ENCODE results near the gene TGFBI.

DNA sequence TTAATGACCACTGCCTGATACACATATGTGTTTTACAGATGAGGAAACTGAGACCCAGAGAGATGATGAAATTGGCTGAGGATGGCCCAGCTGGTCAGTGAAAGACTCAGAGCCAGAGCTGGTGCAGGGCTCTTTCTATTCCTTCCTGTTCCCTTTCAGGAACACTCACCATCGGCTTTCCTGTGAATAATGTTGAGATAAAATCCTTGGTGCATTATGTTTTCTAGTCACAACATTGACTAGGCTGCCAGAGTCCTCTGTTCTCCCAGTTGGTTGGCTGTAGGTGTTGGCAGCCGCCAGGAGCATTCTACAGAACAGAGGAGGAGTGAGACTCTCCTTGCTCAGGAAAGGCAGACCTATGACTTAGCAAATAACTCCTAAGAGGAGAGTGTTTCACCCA, 14.8 kb downstream of the TGFBI start:
- TF ChIP-seq, protein P1, sequence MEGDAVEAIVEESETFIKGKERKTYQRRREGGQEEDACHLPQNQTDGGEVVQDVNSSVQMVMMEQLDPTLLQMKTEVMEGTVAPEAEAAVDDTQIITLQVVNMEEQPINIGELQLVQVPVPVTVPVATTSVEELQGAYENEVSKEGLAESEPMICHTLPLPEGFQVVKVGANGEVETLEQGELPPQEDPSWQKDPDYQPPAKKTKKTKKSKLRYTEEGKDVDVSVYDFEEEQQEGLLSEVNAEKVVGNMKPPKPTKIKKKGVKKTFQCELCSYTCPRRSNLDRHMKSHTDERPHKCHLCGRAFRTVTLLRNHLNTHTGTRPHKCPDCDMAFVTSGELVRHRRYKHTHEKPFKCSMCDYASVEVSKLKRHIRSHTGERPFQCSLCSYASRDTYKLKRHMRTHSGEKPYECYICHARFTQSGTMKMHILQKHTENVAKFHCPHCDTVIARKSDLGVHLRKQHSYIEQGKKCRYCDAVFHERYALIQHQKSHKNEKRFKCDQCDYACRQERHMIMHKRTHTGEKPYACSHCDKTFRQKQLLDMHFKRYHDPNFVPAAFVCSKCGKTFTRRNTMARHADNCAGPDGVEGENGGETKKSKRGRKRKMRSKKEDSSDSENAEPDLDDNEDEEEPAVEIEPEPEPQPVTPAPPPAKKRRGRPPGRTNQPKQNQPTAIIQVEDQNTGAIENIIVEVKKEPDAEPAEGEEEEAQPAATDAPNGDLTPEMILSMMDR (conservative IDR thresholded peaks at IDR 0.05; ENCODE audit: low read depth, low read length): no peak
- TF ChIP-seq EZH2 (IDR thresholded peaks at IDR 0.05; ENCODE audit: borderline replicate concordance, low read depth, low read length, poor library complexity, severe bottlenecking): no peak
